CD14-positive monocyte (primary cell): ENCODE results near the gene PTGS1. TPM values are rescaled to one million over a fixed set of nuclear protein-coding genes. Genes with fewer than 3 reads are reported as not detected.
A peak's percentile ranks its signal among the peaks of the same experiment; 100 is the strongest.

ENCODE experiments used
- DNase-seq, 3 donors: peaks; one replicate each; pipeline ENCODE4 v3.0.0-alpha.2; 2011 to 2022
- H2AFZ ChIP-seq: 2 replicates; pipeline ENCODE4 v1.6.0; 2012; ENCODE audit warnings: mild to moderate bottlenecking, low read depth, low read length, inconsistent platforms; ENCODE audit not compliant: insufficient read depth, poor library complexity, severe bottlenecking
- H3K27ac ChIP-seq, 2 donors: 1 replicate in 1 of 2; 2 replicates in 1 of 2; pipeline ENCODE4 v1.5.1; 2012 to 2013; ENCODE audit warnings: low read length in 2 of 2, control low read depth in 1 of 2, inconsistent platforms in 1 of 2, low read depth in 1 of 2, mild to moderate bottlenecking in 1 of 2
- H3K27me3 ChIP-seq, 2 donors: one replicate each; pipeline versions ENCODE4 v1.6.0 to v1.6.1; 2011 to 2013; ENCODE audit warnings: low read length in 2 of 2; ENCODE audit not compliant: control insufficient read depth in 2 of 2, insufficient read depth in 2 of 2
- H3K36me3 ChIP-seq, 2 donors: replicated peaks in 1 of 2; 1 replicate in 1 of 2; 2 replicates in 1 of 2; pipeline versions ENCODE4 v1.5.1 to v1.6.1; 2012 to 2013; ENCODE audit warnings: low read length in 2 of 2, control low read depth in 1 of 2, inconsistent platforms in 1 of 2, mild to moderate bottlenecking in 1 of 2; ENCODE audit not compliant: insufficient read depth in 2 of 2, control insufficient read depth in 1 of 2
- H3K4me1 ChIP-seq, 2 donors: 1 replicate in 1 of 2; 2 replicates in 1 of 2; pipeline versions ENCODE4 v1.5.1 to v1.6.1; 2012 to 2013; ENCODE audit warnings: low read length in 2 of 2, control low read depth in 1 of 2, inconsistent platforms in 1 of 2, mild to moderate bottlenecking in 1 of 2, moderate library complexity in 1 of 2; ENCODE audit not compliant: insufficient read depth in 2 of 2, control insufficient read depth in 1 of 2
- H3K4me2 ChIP-seq: replicated peaks from 2 replicates; pipeline ENCODE3; 2012; ENCODE audit warnings: low read length, moderate library complexity, mild to moderate bottlenecking; ENCODE audit not compliant: poor library complexity, severe bottlenecking; ENCODE audit errors: extremely low read depth
- H3K4me3 ChIP-seq, 3 experiments: fragments of 200-600 bp in 1 of 3; sonication (generic) in 1 of 3; replicated peaks in 1 of 3; 1 replicate in 2 of 3; 2 replicates in 1 of 3; pipeline ENCODE4 v1.5.1; 2011 to 2013; ENCODE audit warnings: low read length in 3 of 3, mild to moderate bottlenecking in 3 of 3, control low read depth in 2 of 3, low read depth in 2 of 3, inconsistent platforms in 1 of 3, moderate library complexity in 1 of 3
- H3K79me2 ChIP-seq: 2 replicates; pipeline ENCODE4 v1.6.0; 2012; ENCODE audit warnings: mild to moderate bottlenecking, control low read depth, inconsistent platforms, low read length, moderate library complexity; ENCODE audit not compliant: insufficient read depth
- H3K9ac ChIP-seq: 2 replicates; pipeline ENCODE4 v1.6.0; 2017; ENCODE audit warnings: low read length, mild to moderate bottlenecking; ENCODE audit not compliant: insufficient read depth, poor library complexity, severe bottlenecking
- H3K9me3 ChIP-seq, 2 donors: replicated peaks in 1 of 2; 1 replicate in 1 of 2; 2 replicates in 1 of 2; pipeline versions ENCODE4 v1.5.1 to v1.6.1; 2012 to 2013; ENCODE audit warnings: low read length in 2 of 2, control low read depth in 1 of 2; ENCODE audit not compliant: control insufficient read depth in 1 of 2, insufficient read depth in 1 of 2
- H4K20me1 ChIP-seq: 2 replicates; pipeline ENCODE4 v1.6.0; 2012; ENCODE audit warnings: mild to moderate bottlenecking, low read length, control low read depth, moderate library complexity; ENCODE audit not compliant: insufficient read depth
- H3K27ac Mint-ChIP-seq, 7 donors: one replicate each; pipeline ENCODE4 v1.8.0; 2020; ENCODE audit warnings: mild to moderate bottlenecking in 7 of 7, mixed read lengths in 7 of 7, moderate library complexity in 6 of 7, inconsistent platforms in 2 of 7
- H3K27me3 Mint-ChIP-seq, 3 donors: one replicate each; pipeline ENCODE4 v1.8.0; 2021 to 2022; ENCODE audit warnings: low read depth in 3 of 3, mild to moderate bottlenecking in 3 of 3, mixed read lengths in 3 of 3, moderate library complexity in 3 of 3, inconsistent platforms in 1 of 3
- H3K36me3 Mint-ChIP-seq, 2 donors: one replicate each; pipeline ENCODE4 v1.8.0; 2020; ENCODE audit warnings: mixed read lengths in 2 of 2, inconsistent platforms in 1 of 2, mild to moderate bottlenecking in 1 of 2
- H3K4me1 Mint-ChIP-seq: one replicate; pipeline ENCODE4 v1.8.0; 2020; ENCODE audit warnings: mild to moderate bottlenecking, mixed read lengths
- H3K4me3 Mint-ChIP-seq, 2 donors: one replicate each; pipeline ENCODE4 v1.8.0; 2020; ENCODE audit warnings: mild to moderate bottlenecking in 2 of 2, mixed read lengths in 2 of 2, moderate library complexity in 1 of 2
- H3K9me3 Mint-ChIP-seq, 7 donors: one replicate each; pipeline ENCODE4 v1.8.0; 2020 to 2022; ENCODE audit warnings: mixed read lengths in 7 of 7, mild to moderate bottlenecking in 6 of 7, moderate library complexity in 6 of 7, inconsistent platforms in 2 of 7
- WGBS: methylation state at CpG from one replicate; pipeline ENCODE4 v1.1.5; 2013; ENCODE audit warnings: missing lambda C conversion rate; ENCODE audit not compliant: insufficient coverage; 5-methylcytosine and 5-hydroxymethylcytosine counted together
- intact Hi-C, 2 donors: fragments of 100-400 bp; cut with micrococcal nuclease; formaldehyde crosslinking; loops; one replicate each; pipeline versions ENCODE4 v1.15.0 to v1.15.1; 2023
- polyA plus RNA-seq, 3 donors: library from polyadenylated mRNA; depleted of rRNA in 1 of 3; unstranded in 2 of 3; stranded (reverse) in 1 of 3; fragments of 300-500 nt in 2 of 3; fragments of >200 nt in 1 of 3; fragmentation: Illumina TruSeq in 2 of 3; gene quantifications; 1 replicate in 2 of 3; 2 replicates in 1 of 3; pipeline ENCODE4 v1.2.3, GENCODE V29; 2012 to 2021
- TF ChIP-seq, protein P1 (sequence below): fragments of 200-600 bp; IDR thresholded peaks from one replicate; pipeline ENCODE4 v1.8.0; 2022; ENCODE audit warnings: antibody characterized with exemption, mild to moderate bottlenecking

Gene PTGS1
- polyA plus RNA-seq, 3 donors, result 17.9 to 27.8 (median 20.5) TPM

DNA sequence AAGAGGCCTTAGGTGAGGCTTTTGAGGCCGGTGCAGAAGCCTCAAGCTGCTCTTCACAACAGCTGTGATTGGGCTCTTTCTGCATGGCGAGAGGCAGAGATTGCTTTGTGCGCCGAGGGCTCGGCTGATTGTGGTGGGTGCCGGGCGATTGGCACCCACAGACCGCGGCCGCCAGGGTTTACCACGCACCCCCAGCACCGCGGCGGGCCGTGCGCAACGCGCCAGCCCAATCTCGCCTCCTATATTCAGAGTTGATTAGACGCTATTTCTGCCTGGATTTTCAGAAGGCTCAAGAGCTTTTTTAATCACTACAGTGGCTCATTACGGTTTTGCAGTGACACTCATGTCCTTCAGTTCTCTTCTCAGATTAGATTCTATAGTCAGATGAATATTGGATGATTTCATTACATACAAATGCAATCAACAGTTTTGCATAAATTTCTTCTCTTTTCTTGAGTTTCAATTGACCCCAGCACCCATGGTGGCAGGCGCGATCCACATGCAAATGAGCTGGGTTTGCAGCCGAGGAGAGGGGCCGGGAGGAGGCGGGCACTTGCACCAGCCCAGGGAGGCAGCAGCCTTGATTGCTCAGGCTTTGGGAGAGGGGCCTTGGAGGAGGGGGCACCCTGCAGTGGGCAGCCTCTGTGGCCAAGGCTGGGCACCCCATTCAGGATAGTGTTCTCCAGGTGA lies 33.8 kb upstream of the PTGS1 start:
- no peak overlapping the region for H3K4me2 ChIP-seq

DNA sequence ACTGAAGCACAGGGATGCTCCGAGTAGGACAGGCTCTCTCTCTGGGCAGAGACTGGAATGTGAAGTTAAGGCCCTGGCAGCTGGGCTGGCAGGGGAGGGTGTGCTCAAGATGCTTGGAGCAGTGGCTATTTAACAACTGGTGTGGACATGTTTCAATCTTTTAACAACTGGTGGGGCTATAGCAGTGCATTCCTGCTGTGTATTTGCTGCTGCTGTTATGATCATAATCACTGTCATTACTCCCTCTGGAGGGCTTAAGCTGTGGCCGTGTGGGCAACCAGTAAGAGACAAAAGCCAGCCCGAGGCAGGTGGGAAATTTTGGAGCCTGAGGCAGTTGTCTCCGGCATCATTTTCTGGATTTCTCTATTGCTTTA lies 33.3 kb upstream of the PTGS1 start:
- Histone ChIP-seq H3K9me3 (no peaks in the 10 kb centered on the region), H3K27ac (no peak overlapping the region), H3K36me3 (no peaks in the 10 kb centered on the region), H2AFZ (no peak overlapping the region), H4K20me1 (no peaks in the 10 kb centered on the region), H3K9ac (no peak overlapping the region), H3K27me3 (no peaks in the 10 kb centered on the region), H3K4me2 (no peak overlapping the region), H3K79me2 (no peaks in the 10 kb centered on the region), H3K4me1 (no peaks in the 10 kb centered on the region), H3K4me3 (no peak overlapping the region)
- WGBS, result 100% methylated on average over 1 of the region's 4 CpGs
- H3K27me3 Mint-ChIP-seq, result peaks cover 0 to 9% (median 0%) of the 10 kb centered on the region in 3 donors
- intact Hi-C loops, result no loop called here
- H3K27ac Mint-ChIP-seq, result no peak overlapping the region
- no peaks in the 10 kb centered on the region for H3K9me3 Mint-ChIP-seq
- H3K4me1 Mint-ChIP-seq, result peaks cover 4% of the 10 kb centered on the region
- H3K36me3 Mint-ChIP-seq, result no peaks in the 10 kb centered on the region
- DNase-seq, result no peak
- no peak overlapping the region for H3K4me3 Mint-ChIP-seq
- TF ChIP-seq, protein P1, sequence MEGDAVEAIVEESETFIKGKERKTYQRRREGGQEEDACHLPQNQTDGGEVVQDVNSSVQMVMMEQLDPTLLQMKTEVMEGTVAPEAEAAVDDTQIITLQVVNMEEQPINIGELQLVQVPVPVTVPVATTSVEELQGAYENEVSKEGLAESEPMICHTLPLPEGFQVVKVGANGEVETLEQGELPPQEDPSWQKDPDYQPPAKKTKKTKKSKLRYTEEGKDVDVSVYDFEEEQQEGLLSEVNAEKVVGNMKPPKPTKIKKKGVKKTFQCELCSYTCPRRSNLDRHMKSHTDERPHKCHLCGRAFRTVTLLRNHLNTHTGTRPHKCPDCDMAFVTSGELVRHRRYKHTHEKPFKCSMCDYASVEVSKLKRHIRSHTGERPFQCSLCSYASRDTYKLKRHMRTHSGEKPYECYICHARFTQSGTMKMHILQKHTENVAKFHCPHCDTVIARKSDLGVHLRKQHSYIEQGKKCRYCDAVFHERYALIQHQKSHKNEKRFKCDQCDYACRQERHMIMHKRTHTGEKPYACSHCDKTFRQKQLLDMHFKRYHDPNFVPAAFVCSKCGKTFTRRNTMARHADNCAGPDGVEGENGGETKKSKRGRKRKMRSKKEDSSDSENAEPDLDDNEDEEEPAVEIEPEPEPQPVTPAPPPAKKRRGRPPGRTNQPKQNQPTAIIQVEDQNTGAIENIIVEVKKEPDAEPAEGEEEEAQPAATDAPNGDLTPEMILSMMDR, result no peak

More for the DNA sequence above, 33.8 kb upstream of the PTGS1 start:
- no peaks in the 10 kb centered on the region for H3K36me3 ChIP-seq
- no peak overlapping the region for H3K27ac ChIP-seq
- Mint-ChIP-seq H3K36me3 (no peaks in the 10 kb centered on the region), H3K27me3 (peaks cover 0 to 9% (median 0%) of the 10 kb centered on the region in 3 donors), H3K9me3 (no peaks in the 10 kb centered on the region), H3K4me3 (no peak overlapping the region), H3K4me1 (peaks cover 4% of the 10 kb centered on the region), H3K27ac (peak overlapping the region in 1 of 7 donors; percentile 49)
- no peak overlapping the region for H3K9ac ChIP-seq
- no peak overlapping the region for H3K4me3 ChIP-seq
- H3K9me3 ChIP-seq, result no peaks in the 10 kb centered on the region
- H3K27me3 ChIP-seq, result no peaks in the 10 kb centered on the region
- TF ChIP-seq, protein P1, result no peak
- no peaks in the 10 kb centered on the region for H4K20me1 ChIP-seq
- WGBS, result 86% methylated on average over 22 of the region's 26 CpGs
- no peaks in the 10 kb centered on the region for H3K79me2 ChIP-seq
- intact Hi-C loops, result no loop called here
- DNase-seq, result no peak
- H3K4me1 ChIP-seq, result no peaks in the 10 kb centered on the region
- H2AFZ ChIP-seq, result no peak overlapping the region
